HepG2 (cell line): ENCODE measurements around the gene DTD2. TPM values are rescaled to one million over a fixed set of nuclear protein-coding genes. Genes with fewer than 3 reads are reported as not detected.

Source experiments
- ATAC-seq: fragments of 200-7000 bp; cut with Tn5 transposase; 3 replicates; pipeline ENCODE4 v1.9.1; 2020; ENCODE audit warnings: mild to moderate bottlenecking, moderate library complexity
- BruUV-seq: library from RNA; stranded (reverse); fragments of 400-500 nt; replicated peaks from 2 replicates; lab custom pipeline; 2021; lab: Mats Ljungman, UMichigan
- CTCF ChIA-PET: fragments of 300-600 bp; formaldehyde crosslinking; extraction: SDS; loops from one replicate; lab custom pipeline; 2021; ENCODE audit warnings: low total read pairs, inconsistent platforms, low intra/inter-chr PET ratio; lab: Yijun Ruan, JAX
- POLR2A ChIA-PET: fragments of 350-600 bp; sonication (Branson Sonifier 250); formaldehyde crosslinking; loops from one replicate; lab custom pipeline; 2020; ENCODE audit warnings: antibody characterized with exemption, inconsistent platforms; lab: Yijun Ruan, JAX
- DNase-seq: peaks from one replicate; pipeline ENCODE4 v3.0.0-alpha.2; 2015; ENCODE audit warnings: low spot score
- FAIRE-seq: peaks from 3 replicates; lab custom pipeline; 2011; peaks lifted over from hg19 to GRCh38; lab: Jason Lieb, UNC
- H2AFZ ChIP-seq: one replicate; pipeline ENCODE4 v1.6.1; 2011; ENCODE audit warnings: low read length, inconsistent platforms
- H3K27ac ChIP-seq: fragments of 300-600 bp; 3 replicates; pipeline ENCODE4 v1.8.0; 2011; ENCODE audit warnings: mixed run types, mild to moderate bottlenecking, mixed read lengths, low read length, inconsistent platforms; ENCODE audit not compliant: insufficient read depth; ENCODE audit errors: extremely low read length
- H3K27me3 ChIP-seq, 2 experiments: fragments of 200-600 bp in 1 of 2; 2 replicates in 1 of 2; 3 replicates in 1 of 2; pipeline versions ENCODE4 v1.6.0 to v1.8.0; 2011; ENCODE audit warnings: low read length in 2 of 2, mild to moderate bottlenecking in 2 of 2, moderate library complexity in 2 of 2, inconsistent platforms in 1 of 2; ENCODE audit not compliant: insufficient read depth in 2 of 2, control insufficient read depth in 1 of 2
- H3K36me3 ChIP-seq, 2 experiments: fragments of 200-600 bp in 1 of 2; replicated peaks in 1 of 2; 2 replicates in 1 of 2; 3 replicates in 1 of 2; pipeline versions ENCODE4 v1.5.1 to v1.8.0; 2011; ENCODE audit warnings: low read length in 2 of 2, inconsistent platforms in 1 of 2; ENCODE audit not compliant: insufficient read depth in 2 of 2, control insufficient read depth in 1 of 2
- H3K4me1 ChIP-seq: 2 replicates; pipeline ENCODE4 v1.5.1; 2012; ENCODE audit warnings: low read length, inconsistent platforms; ENCODE audit not compliant: insufficient read depth
- H3K4me2 ChIP-seq: 2 replicates; pipeline ENCODE4 v1.6.0; 2011; ENCODE audit warnings: low read depth, low read length, inconsistent platforms
- H3K4me3 ChIP-seq, 3 experiments: fragments of 200-600 bp in 1 of 3; sonication (generic), shearing (Covaris generic) in 1 of 3; replicated peaks in 1 of 3; 2 replicates each; pipeline ENCODE4 v1.5.1; 2011 to 2016; ENCODE audit warnings: low read length in 3 of 3, inconsistent platforms in 2 of 3, low read depth in 2 of 3, mild to moderate bottlenecking in 2 of 3, control low read depth in 1 of 3, mixed read lengths in 1 of 3; ENCODE audit not compliant: insufficient read depth in 1 of 3
- H3K79me2 ChIP-seq: one replicate; pipeline ENCODE4 v1.6.1; 2011; ENCODE audit warnings: low read length, inconsistent platforms; ENCODE audit not compliant: insufficient read depth
- H3K9ac ChIP-seq: 2 replicates; pipeline ENCODE4 v1.6.0; 2011; ENCODE audit warnings: mild to moderate bottlenecking, low read depth, low read length, inconsistent platforms; ENCODE audit not compliant: insufficient read depth
- H3K9me3 ChIP-seq: 2 replicates; pipeline ENCODE4 v1.5.1; 2012; ENCODE audit warnings: mild to moderate bottlenecking, low read length
- H4K20me1 ChIP-seq: 2 replicates; pipeline ENCODE4 v1.6.0; 2011; ENCODE audit warnings: inconsistent platforms, mild to moderate bottlenecking, low read length, moderate library complexity; ENCODE audit not compliant: insufficient read depth
- LCORL ChIP-seq, 2 experiments: fragments of 450-650 bp in 1 of 2; sonication (generic) in 1 of 2; formaldehyde crosslinking in 1 of 2; IDR thresholded peaks; 2 replicates each; pipeline versions ENCODE4 v1.5.0 to v1.6.1; 2017 to 2020; ENCODE audit warnings: antibody characterized with exemption in 1 of 2, missing genetic modification reagents in 1 of 2
- NFKB2 ChIP-seq: sonication (generic); formaldehyde crosslinking; IDR thresholded peaks from 2 replicates; pipeline ENCODE4 v1.4.0; 2020; ENCODE audit warnings: missing genetic modification reagents, borderline replicate concordance
- POGK ChIP-seq: sonication (generic); formaldehyde crosslinking; conservative IDR thresholded peaks from 2 replicates; pipeline ENCODE4 v1.8.0; 2022; ENCODE audit warnings: mild to moderate bottlenecking, moderate library complexity, missing genetic modification reagents
- ZNF256 ChIP-seq: sonication (generic); formaldehyde crosslinking; conservative IDR thresholded peaks from 2 replicates; pipeline ENCODE4 v1.4.0; 2020; ENCODE audit warnings: missing genetic modification reagents
- ZNF30 ChIP-seq: sonication (generic); formaldehyde crosslinking; IDR thresholded peaks from 2 replicates; pipeline ENCODE4 v1.5.0; 2020; ENCODE audit warnings: mild to moderate bottlenecking, missing genetic modification reagents
- ZNF460 ChIP-seq: sonication (generic); formaldehyde crosslinking; IDR thresholded peaks from 2 replicates; pipeline ENCODE4 v1.5.1; 2020; ENCODE audit warnings: missing genetic modification reagents, mild to moderate bottlenecking, borderline replicate concordance
- ZNF549 ChIP-seq: sonication (generic); formaldehyde crosslinking; IDR thresholded peaks from 2 replicates; pipeline ENCODE4 v1.5.0; 2020; ENCODE audit warnings: missing genetic modification reagents
- ZNF687 ChIP-seq: sonication (generic); formaldehyde crosslinking; IDR thresholded peaks from 2 replicates; pipeline ENCODE4 v1.5.1; 2020; ENCODE audit warnings: mild to moderate bottlenecking, missing genetic modification reagents, moderate library complexity
- ZNF768 ChIP-seq: sonication (generic); formaldehyde crosslinking; IDR thresholded peaks from 2 replicates; pipeline ENCODE4 v1.4.0; 2020; ENCODE audit warnings: missing genetic modification reagents
- WGBS: methylation state at CpG from one replicate; pipeline ENCODE4 v1.1.6; 2017; ENCODE audit warnings: low lambda C conversion rate; 5-methylcytosine and 5-hydroxymethylcytosine counted together
- in situ Hi-C: cut with HindIII; loops from 2 replicates; pipeline ENCODE4 v1.10.0; 2017; ENCODE audit warnings: low pct_unique_long_range_greater_than_20kb; ENCODE audit not compliant: extremely low pct_ligation_motif_present
- intact Hi-C: fragments of 100-400 bp; cut with micrococcal nuclease; formaldehyde crosslinking; loops from one replicate; pipeline ENCODE4 v1.10.0; 2022; ENCODE audit not compliant: unreplicated experiment
- polyA plus RNA-seq, 8 experiments: library from polyadenylated mRNA; depleted of rRNA in 3 of 8; stranded (reverse) in 7 of 8; unstranded in 1 of 8; fragments of >200 nt; fragmentation: Illumina TruSeq in 4 of 8; extraction: Trizol in 4 of 8; gene quantifications; 2 replicates each; pipeline versions ENCODE4 v1.2.1 to v1.2.3, GENCODE V29; 2011 to 2016; ENCODE audit warnings: low read depth in 4 of 8, missing spikeins in 1 of 8, mixed read lengths in 1 of 8; ENCODE audit not compliant: insufficient read depth in 1 of 8
- total RNA-seq, 5 experiments: library from RNA; depleted of rRNA; stranded (reverse); fragments of >200 nt; fragmentation: Illumina TruSeq; extraction: Trizol; gene quantifications; 2 replicates each; pipeline ENCODE4 v1.2.3, GENCODE V29; 2016; ENCODE audit warnings: low read depth in 1 of 5
- TF ChIP-seq, protein P1 (sequence below): sonication (generic); formaldehyde crosslinking; conservative IDR thresholded peaks from 2 replicates; pipeline ENCODE4 v1.8.1; 2023; ENCODE audit warnings: missing genetic modification reagents
- TF ChIP-seq, protein P2 (sequence below): sonication (generic); formaldehyde crosslinking; IDR thresholded peaks from 2 replicates; pipeline ENCODE4 v1.5.0; 2020; ENCODE audit warnings: missing genetic modification reagents

Gene DTD2
- total and polyA plus RNA-seq, 2 of the 13 experiments (the other 11 are each of a cell fraction or from before 2014, with no cell fraction given): 22.3 to 49.8 TPM

DNA sequence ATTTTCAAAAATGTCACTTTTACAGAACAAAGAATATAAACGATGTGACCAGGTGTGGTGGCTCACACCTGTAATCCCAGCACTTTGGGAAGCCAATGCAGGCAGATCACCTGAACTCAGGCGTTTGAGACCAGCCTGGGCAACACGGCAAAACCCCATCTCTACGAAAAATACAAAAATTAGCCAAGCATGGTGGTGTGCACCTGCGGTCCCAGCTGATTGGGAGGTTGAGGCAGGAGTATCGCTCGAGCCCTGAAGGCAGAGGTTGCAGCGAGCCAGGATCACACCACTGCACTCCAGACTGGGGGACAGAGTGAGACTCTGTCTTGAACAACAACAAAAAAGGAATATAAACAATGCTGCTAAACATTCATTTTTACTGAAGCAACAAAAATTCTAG is 52.2 kb downstream of the DTD2 start:
- BruUV-seq: no TSS peak
- Histone ChIP-seq H3K9me3 (no peaks in the 10 kb centered on the region), H3K27ac (no peak overlapping the region), H3K4me1 (peaks cover 6% of the 10 kb centered on the region), H3K36me3 (peaks cover 4 to 16% of the 10 kb centered on the region in 2 experiments), H3K79me2 (peaks cover 23% of the 10 kb centered on the region), H3K27me3 (no peaks in the 10 kb centered on the region), H3K9ac (no peak overlapping the region), H4K20me1 (no peaks in the 10 kb centered on the region), H2AFZ (no peak overlapping the region), H3K4me3 (no peak overlapping the region), H3K4me2 (no peak overlapping the region)
- FAIRE-seq (no peak), ATAC-seq (no peak), DNase-seq (no peak)
- CTCF ChIA-PET: no interaction called here
- in situ Hi-C loops (no loop called here), intact Hi-C loops (no loop called here)
- POLR2A ChIA-PET: interaction anchor here (1.7 to 6.2 kb wide), 2 partner anchors 15 kb away, joined by 7 to 68 read pairs; partner anchors contain the start of gene HEATR5A
- 97% methylated on average over 8 of the region's 8 CpGs for WGBS
- TF ChIP-seq NFKB2 (CRISPR knock-in tag) (peak; percentile 39; the same call in 1 of the 2 replicates), ZNF256 (CRISPR knock-in tag) (no peak), POGK (no peak), ZNF30 (peak; percentile 74), ZNF687 (peak; percentile 19; the same call in 1 of the 2 replicates), LCORL (IDR thresholded peaks at IDR 0.05) (no peak), LCORL (CRISPR knock-in tag; IDR thresholded peaks at IDR 0.05) (0 out of 2 replicates have a peak, but pooled peaks have one; percentile 18), ZNF549 (no peak), ZNF768 (peak; percentile 27; the same call in 1 of the 2 replicates), ZNF460 (CRISPR knock-in tag) (peak; percentile 38; the same call in 1 of the 2 replicates)
- TF ChIP-seq, protein P1, sequence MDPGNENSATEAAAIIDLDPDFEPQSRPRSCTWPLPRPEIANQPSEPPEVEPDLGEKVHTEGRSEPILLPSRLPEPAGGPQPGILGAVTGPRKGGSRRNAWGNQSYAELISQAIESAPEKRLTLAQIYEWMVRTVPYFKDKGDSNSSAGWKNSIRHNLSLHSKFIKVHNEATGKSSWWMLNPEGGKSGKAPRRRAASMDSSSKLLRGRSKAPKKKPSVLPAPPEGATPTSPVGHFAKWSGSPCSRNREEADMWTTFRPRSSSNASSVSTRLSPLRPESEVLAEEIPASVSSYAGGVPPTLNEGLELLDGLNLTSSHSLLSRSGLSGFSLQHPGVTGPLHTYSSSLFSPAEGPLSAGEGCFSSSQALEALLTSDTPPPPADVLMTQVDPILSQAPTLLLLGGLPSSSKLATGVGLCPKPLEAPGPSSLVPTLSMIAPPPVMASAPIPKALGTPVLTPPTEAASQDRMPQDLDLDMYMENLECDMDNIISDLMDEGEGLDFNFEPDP (CRISPR knock-in tag): 0 out of 2 replicates have a peak, but pooled peaks have one; percentile 74
- TF ChIP-seq, protein P2, sequence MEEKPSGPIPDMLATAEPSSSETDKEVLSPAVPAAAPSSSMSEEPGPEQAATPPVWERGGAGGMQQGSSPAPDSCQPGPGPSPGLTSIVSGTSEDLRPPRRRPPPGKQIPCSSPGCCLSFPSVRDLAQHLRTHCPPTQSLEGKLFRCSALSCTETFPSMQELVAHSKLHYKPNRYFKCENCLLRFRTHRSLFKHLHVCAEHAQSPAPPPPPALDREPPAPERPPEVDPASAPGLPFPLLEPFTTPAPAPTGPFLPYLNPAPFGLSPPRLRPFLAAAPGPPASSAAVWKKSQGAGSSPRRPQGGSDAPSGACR (CRISPR knock-in tag): 0 out of 2 replicates have a peak, but pooled peaks have one; percentile 30
